ENCODE measurements around the gene TSPEAR. TPM values are rescaled to one million over a fixed set of nuclear protein-coding genes. Genes with fewer than 3 reads are reported as not detected.

The TSPEAR gene
- total RNA-seq, 6 experiments from 2014 or later: not detected

GRCh38 chr21:44486302-44486701, 225.1 kb downstream of the TSPEAR start:
- Mint-ChIP-seq H3K4me1 (ENCODE audit: low read depth) (no peaks in the 10 kb centered on the region), H3K4me3 (no peak overlapping the region), H3K27me3 (ENCODE audit: insufficient read depth) (peaks cover 13% of the 10 kb centered on the region), H3K9me3 (no peaks in the 10 kb centered on the region), H3K36me3 (ENCODE audit: low read depth) (no peaks in the 10 kb centered on the region), H3K27ac (no peak overlapping the region)
- no peak for DNase-seq
- no peak for TF ChIP-seq CTCF (IDR thresholded peaks at IDR 0.05)

DNA sequence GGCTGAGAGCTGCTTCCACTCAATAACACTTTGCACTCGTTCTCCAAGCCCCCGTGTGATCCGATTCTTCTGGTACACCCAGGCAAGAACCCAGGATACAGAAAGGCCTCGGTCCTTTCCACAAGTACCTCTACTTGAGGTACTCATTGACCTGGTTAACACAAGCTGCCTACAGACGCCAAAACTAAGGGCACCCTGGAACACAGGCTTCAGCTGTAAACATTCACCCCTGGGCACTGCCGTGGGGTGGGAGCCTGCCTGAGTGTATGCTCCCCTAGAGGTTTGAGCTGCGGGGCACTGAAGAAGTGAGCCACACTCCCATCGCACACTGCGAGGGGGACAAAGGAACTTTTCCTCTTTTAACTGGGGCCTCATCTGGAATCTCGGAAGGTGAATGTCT, 225.6 kb downstream of the TSPEAR start:
- H3K9me3 Mint-ChIP-seq: no peaks in the 10 kb centered on the region
- H3K27me3 Mint-ChIP-seq (ENCODE audit: insufficient read depth): peaks cover 13% of the 10 kb centered on the region
- no peak overlapping the region for H3K27ac Mint-ChIP-seq
- TF ChIP-seq CTCF (IDR thresholded peaks at IDR 0.05): no peak
- H3K4me1 Mint-ChIP-seq (ENCODE audit: low read depth): no peaks in the 10 kb centered on the region
- H3K4me3 Mint-ChIP-seq: no peak overlapping the region; the same call in 1 of the 2 replicates
- no peaks in the 10 kb centered on the region for H3K36me3 Mint-ChIP-seq (ENCODE audit: low read depth)
- no peak for DNase-seq

- no peak overlapping the region for H3K27ac Mint-ChIP-seq
- no peaks in the 10 kb centered on the region for H3K9me3 Mint-ChIP-seq
- TF ChIP-seq CTCF (IDR thresholded peaks at IDR 0.05): no peak; the same call in 1 of the 2 replicates
- H3K4me1 Mint-ChIP-seq (ENCODE audit: low read depth): no peaks in the 10 kb centered on the region
- no peaks in the 10 kb centered on the region for H3K36me3 Mint-ChIP-seq (ENCODE audit: low read depth)
- no peak for DNase-seq
- H3K4me3 Mint-ChIP-seq: no peak overlapping the region; the same call in 1 of the 2 replicates
- H3K27me3 Mint-ChIP-seq (ENCODE audit: insufficient read depth): peaks cover 13% of the 10 kb centered on the region
Measured at GRCh38 chr21:44485254-44485793, 226.0 kb downstream of the TSPEAR start.

DNA sequence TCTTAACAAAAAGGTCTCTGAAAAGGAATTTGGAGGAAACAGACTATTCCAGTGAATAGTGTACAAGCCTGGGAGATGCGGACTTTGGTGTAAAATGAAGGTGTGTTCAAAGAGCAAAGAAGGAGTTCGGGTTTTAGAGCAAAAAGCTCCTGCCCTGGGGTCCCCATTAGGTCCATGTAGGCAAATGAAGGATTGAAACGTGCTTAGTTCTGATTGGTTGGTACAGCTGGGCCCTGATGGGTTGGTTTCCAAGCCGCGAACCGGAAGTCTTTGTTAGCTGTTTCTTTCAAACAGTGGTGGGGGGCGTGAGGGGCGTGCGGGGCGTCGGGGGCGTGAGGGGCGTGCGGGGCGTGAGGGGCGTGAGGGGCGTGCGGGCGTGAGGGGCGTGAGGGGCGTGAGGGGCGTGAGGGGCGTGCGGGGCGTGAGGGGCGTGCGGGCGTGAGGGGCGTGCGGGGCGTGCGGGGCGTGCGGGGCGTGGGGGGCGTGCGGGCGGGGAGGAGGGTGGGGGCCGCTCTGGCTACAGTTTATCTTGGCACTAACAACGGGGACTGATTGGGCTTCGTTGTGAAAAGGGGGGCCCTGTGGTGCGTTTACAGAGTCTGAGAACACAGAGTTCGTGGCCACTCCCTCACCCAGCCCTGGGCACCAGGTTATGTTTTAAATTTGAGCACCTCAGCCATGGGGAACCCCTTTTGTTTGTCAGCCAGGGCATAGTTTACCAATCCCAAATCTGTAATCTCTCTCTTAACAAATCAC, 226.7 kb downstream of the TSPEAR start:
- Mint-ChIP-seq H3K36me3 (ENCODE audit: low read depth) (no peaks in the 10 kb centered on the region), H3K4me3 (no peak overlapping the region), H3K4me1 (ENCODE audit: low read depth) (no peaks in the 10 kb centered on the region), H3K9me3 (no peaks in the 10 kb centered on the region), H3K27ac (no peak overlapping the region), H3K27me3 (ENCODE audit: insufficient read depth) (peaks cover 13% of the 10 kb centered on the region)
- no peak for DNase-seq
- no peak for TF ChIP-seq CTCF (IDR thresholded peaks at IDR 0.05)

DNA sequence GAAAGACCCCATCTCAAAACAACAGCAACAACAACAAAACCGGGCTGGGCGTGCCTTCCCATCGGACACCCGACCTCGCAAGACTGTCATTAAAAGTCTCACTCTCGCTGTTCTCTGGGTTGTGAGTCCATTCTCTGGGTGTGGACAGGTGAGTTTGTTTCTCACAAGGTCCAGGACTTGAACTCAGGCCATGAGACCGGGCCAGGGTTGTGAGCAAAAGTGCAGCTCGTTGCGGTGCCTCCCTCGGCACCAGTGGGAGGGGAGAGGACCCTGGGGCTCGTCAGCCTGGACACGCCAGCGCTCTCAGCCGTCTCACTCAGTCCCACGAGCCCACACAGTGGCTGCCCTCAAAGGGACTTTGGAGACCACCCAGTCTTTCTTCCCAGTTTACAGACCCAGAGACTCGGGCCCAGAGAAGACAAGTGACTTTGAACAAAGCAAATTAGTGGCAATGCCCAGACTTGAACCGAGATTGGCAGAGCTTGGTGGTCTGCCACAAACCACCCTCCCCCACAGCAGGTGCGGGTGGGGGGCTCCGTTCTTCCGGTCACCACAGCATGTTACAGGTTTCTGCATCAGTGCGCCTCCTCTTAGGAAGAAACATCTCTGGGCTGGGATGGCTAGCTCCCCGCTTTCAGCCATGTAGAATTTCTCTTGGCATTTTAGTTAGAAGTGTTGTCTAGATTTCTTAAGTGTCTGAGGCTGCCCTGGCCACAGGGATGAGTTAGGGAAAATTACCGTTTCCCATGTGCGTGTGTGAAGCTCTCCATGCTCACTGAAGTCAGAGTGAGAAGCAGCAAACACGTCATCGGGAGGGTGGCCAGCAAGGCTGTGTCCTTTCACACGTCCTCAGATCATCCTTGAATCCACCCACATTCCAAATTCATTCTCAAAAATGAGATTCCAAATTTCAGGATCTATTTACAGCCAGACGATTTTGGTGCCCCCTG, 227.8 kb downstream of the TSPEAR start:
- Mint-ChIP-seq H3K4me3 (no peak overlapping the region), H3K4me1 (ENCODE audit: low read depth) (no peaks in the 10 kb centered on the region), H3K27me3 (ENCODE audit: insufficient read depth) (peaks cover 15% of the 10 kb centered on the region), H3K9me3 (no peaks in the 10 kb centered on the region), H3K36me3 (ENCODE audit: low read depth) (no peaks in the 10 kb centered on the region), H3K27ac (no peak overlapping the region)
- TF ChIP-seq CTCF (IDR thresholded peaks at IDR 0.05): no peak
- no peak for DNase-seq
